Activated naive CD8-positive, alpha-beta T cell treated with anti-CD3 and anti-CD28 coated beads for 36 hours (primary cell): ENCODE results near the gene FMNL3. TPM values are rescaled to one million over a fixed set of nuclear protein-coding genes. Genes with fewer than 3 reads are reported as not detected.

Experiments used
- DNase-seq: peaks from one replicate; pipeline ENCODE4 v3.0.0; 2021
- H3K27ac Mint-ChIP-seq: one replicate; pipeline ENCODE4 v1.8.0; 2022; ENCODE audit warnings: mild to moderate bottlenecking, moderate library complexity, mixed read lengths
- H3K27me3 Mint-ChIP-seq: one replicate; pipeline ENCODE4 v1.8.0; 2022; ENCODE audit warnings: mild to moderate bottlenecking, mixed read lengths
- H3K36me3 Mint-ChIP-seq: one replicate; pipeline ENCODE4 v1.8.0; 2021; ENCODE audit warnings: mild to moderate bottlenecking, mixed read lengths
- H3K4me1 Mint-ChIP-seq: one replicate; pipeline ENCODE4 v1.8.0; 2021; ENCODE audit warnings: mixed read lengths
- H3K4me3 Mint-ChIP-seq: one replicate; pipeline ENCODE4 v1.8.0; 2022; ENCODE audit warnings: mild to moderate bottlenecking, moderate library complexity, mixed read lengths
- H3K9me3 Mint-ChIP-seq: one replicate; pipeline ENCODE4 v1.8.0; 2022; ENCODE audit warnings: mixed read lengths
- total RNA-seq, 2 experiments: library from RNA; stranded (reverse); gene quantifications; one replicate each; pipeline ENCODE4 v1.2.3, GENCODE V29; 2021

FMNL3 gene
- total RNA-seq, 2 experiments from 2014 or later, result 20.3 to 22.3 TPM

- no peak for DNase-seq
- no peaks in the 10 kb centered on the region for H3K9me3 Mint-ChIP-seq
- H3K4me1 Mint-ChIP-seq, result peaks cover 53% of the 10 kb centered on the region
- H3K27me3 Mint-ChIP-seq, result no peaks in the 10 kb centered on the region
- no peak overlapping the region for H3K27ac Mint-ChIP-seq
- H3K4me3 Mint-ChIP-seq, result no peak overlapping the region
- peaks cover 48% of the 10 kb centered on the region for H3K36me3 Mint-ChIP-seq
Observed at GRCh38 chr12:49658276-49658675, 48.9 kb downstream of the FMNL3 start.

GRCh38 chr12:49655595-49656236 lies 51.5 kb downstream of the FMNL3 start:
- Mint-ChIP-seq H3K36me3 (peaks cover 28% of the 10 kb centered on the region), H3K27ac (peak overlapping the region; percentile 3), H3K9me3 (no peaks in the 10 kb centered on the region), H3K4me3 (no peak overlapping the region), H3K27me3 (no peaks in the 10 kb centered on the region), H3K4me1 (peaks cover 28% of the 10 kb centered on the region)
- no peak for DNase-seq

GRCh38 chr12:49654715-49655114 lies 52.5 kb downstream of the FMNL3 start:
- no peak for DNase-seq
- H3K36me3 Mint-ChIP-seq, result peaks cover 26% of the 10 kb centered on the region
- H3K4me3 Mint-ChIP-seq, result no peak overlapping the region
- no peak overlapping the region for H3K27ac Mint-ChIP-seq
- no peaks in the 10 kb centered on the region for H3K9me3 Mint-ChIP-seq
- peaks cover 21% of the 10 kb centered on the region for H3K4me1 Mint-ChIP-seq
- H3K27me3 Mint-ChIP-seq, result no peaks in the 10 kb centered on the region

DNA sequence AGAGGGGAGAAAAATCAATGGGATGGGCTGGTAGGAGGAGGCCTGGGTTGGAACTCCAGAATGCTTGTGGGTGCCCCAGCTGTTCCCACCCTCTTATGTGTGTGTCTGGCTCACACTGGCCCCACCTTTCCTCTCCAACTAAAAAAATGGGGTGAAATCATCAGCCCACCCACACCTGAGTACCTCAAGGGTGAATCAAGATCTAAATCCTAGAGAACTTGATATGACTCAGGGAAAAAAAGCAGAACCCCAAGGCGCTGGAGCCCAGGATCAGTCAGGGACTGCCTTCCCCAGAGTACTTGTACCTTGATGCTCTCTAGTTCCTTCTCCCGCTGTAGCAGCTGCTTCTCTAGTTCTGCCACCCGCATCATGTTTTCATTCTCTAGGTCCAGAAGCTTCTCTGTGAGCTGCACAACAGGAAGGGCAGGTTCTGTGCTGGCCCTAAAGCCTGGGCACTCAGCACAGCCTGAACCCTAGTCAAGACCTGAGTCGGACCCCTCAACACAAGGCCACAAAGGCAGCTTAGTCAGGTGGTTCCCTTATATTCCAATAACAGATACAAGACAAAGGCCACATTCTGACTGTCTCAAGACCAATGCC lies 54.2 kb downstream of the FMNL3 start:
- no peaks in the 10 kb centered on the region for H3K9me3 Mint-ChIP-seq
- peaks cover 27% of the 10 kb centered on the region for H3K36me3 Mint-ChIP-seq
- H3K27ac Mint-ChIP-seq, result no peak overlapping the region
- H3K4me1 Mint-ChIP-seq, result peaks cover 24% of the 10 kb centered on the region
- H3K4me3 Mint-ChIP-seq, result no peak overlapping the region
- H3K27me3 Mint-ChIP-seq, result no peaks in the 10 kb centered on the region
- no peak for DNase-seq

DNA sequence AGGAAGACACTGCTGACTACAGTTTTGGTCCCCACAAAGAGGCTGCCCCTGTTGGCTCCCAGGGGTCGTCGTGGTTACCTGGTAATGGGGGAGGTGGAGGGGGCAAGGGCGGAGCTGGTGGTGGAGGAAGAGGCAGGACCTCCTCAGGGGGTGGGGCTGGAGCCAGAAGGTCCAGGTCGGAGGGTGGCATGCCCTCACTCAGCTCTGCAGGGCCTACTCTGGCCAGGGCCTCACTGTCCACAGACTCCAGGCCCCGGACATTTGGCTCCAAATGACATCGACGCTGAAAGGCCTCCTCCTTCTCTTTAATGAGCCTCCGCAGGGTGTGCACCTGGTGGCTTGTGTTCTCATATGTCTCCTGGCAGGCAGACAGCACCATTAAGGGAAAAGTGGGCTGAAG lies 55.4 kb downstream of the FMNL3 start:
- Mint-ChIP-seq H3K9me3 (no peaks in the 10 kb centered on the region), H3K36me3 (peaks cover 24% of the 10 kb centered on the region)

GRCh38 chr12:49649892-49650291 lies 57.3 kb downstream of the FMNL3 start:
- Mint-ChIP-seq H3K4me3 (no peak overlapping the region), H3K36me3 (peaks cover 18% of the 10 kb centered on the region), H3K27ac (no peak overlapping the region), H3K27me3 (no peaks in the 10 kb centered on the region), H3K4me1 (peaks cover 21% of the 10 kb centered on the region), H3K9me3 (no peaks in the 10 kb centered on the region)
- no peak for DNase-seq

More for the DNA sequence above, 55.4 kb downstream of the FMNL3 start:
- no peak for DNase-seq
- Mint-ChIP-seq H3K4me3 (no peak overlapping the region), H3K4me1 (peaks cover 26% of the 10 kb centered on the region), H3K27me3 (no peaks in the 10 kb centered on the region), H3K27ac (no peak overlapping the region)

GRCh38 chr12:49649445-49649844 lies 57.8 kb downstream of the FMNL3 start:
- no peak overlapping the region for H3K4me3 Mint-ChIP-seq
- no peaks in the 10 kb centered on the region for H3K27me3 Mint-ChIP-seq
- H3K4me1 Mint-ChIP-seq, result peaks cover 24% of the 10 kb centered on the region
- DNase-seq, result no peak
- peaks cover 18% of the 10 kb centered on the region for H3K36me3 Mint-ChIP-seq
- peak overlapping the region; percentile 44 for H3K27ac Mint-ChIP-seq
- H3K9me3 Mint-ChIP-seq, result no peaks in the 10 kb centered on the region

DNA sequence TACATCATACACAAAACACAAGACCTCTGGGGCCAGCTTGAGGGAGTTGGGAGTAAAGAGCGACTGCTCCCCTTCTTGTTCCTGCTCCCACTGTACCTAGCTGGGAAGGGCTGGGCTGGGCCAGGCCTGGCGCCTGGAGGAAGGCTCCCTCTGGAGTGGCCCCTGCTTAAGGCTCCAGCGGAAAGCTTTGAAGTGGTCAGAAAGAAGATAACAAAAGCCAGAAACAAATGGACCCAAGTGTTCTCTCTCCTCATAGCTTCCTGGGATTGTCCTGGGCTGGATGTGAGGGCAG lies 58.5 kb downstream of the FMNL3 start:
- Mint-ChIP-seq H3K27me3 (no peaks in the 10 kb centered on the region), H3K36me3 (peaks cover 16% of the 10 kb centered on the region), H3K4me1 (peaks cover 24% of the 10 kb centered on the region), H3K27ac (peak overlapping the region; percentile 22), H3K4me3 (no peak overlapping the region), H3K9me3 (no peaks in the 10 kb centered on the region)
- no peak for DNase-seq

DNA sequence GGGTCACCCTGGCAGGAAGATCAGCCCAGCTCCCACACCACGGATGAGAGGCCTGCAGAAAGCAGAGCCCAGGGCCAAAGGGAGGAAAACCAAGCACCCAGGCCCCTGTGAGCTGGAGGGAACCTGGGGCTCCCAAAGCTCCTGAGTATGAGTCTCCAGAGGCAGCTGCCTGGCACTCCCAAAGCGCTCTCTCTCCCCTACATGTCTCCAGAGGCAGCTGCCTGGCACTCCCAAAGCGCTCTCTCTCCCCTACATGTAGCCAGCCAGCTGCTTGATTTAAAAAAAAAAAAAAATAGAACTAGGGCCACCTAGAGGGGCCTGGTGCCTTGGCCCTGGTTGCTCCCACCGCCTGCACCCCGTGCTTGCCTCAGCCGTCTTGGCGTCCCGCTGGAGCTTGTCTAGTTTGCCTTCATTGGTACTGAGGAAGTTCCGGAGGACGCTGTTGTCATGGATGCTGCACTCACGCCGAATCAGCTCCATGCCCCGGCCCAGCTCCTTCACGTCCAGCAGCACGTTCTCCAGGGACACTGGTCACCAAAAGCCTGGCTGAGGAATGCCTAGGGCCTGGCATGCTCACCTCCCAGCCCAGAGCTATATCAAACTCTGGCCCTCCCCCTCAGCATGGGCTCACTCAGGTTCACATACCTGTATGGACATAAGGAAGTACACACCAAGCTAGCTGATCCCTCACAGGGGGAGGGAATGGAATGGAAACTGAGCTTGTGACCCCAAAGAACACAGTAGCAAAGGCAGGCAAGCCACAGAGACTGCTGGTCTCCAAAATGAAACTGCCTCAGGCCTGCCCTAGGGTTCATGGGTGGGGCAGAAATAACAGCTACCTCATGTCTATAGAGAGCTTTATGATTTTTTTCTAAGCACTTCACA lies 59.1 kb downstream of the FMNL3 start:
- H3K36me3 Mint-ChIP-seq, result peaks cover 16% of the 10 kb centered on the region
- no peaks in the 10 kb centered on the region for H3K27me3 Mint-ChIP-seq
- no peak for DNase-seq
- H3K27ac Mint-ChIP-seq, result peak overlapping the region; percentile 20
- peaks cover 24% of the 10 kb centered on the region for H3K4me1 Mint-ChIP-seq
- no peak overlapping the region for H3K4me3 Mint-ChIP-seq
- H3K9me3 Mint-ChIP-seq, result no peaks in the 10 kb centered on the region

- Mint-ChIP-seq H3K4me3 (no peak overlapping the region), H3K27me3 (no peaks in the 10 kb centered on the region), H3K4me1 (peaks cover 24% of the 10 kb centered on the region), H3K27ac (no peak overlapping the region), H3K9me3 (no peaks in the 10 kb centered on the region), H3K36me3 (peaks cover 16% of the 10 kb centered on the region)
- DNase-seq, result no peak
Observed at GRCh38 chr12:49646871-49647654, 60.1 kb downstream of the FMNL3 start.

GRCh38 chr12:49646331-49646830 lies 60.8 kb downstream of the FMNL3 start:
- DNase-seq, result no peak
- H3K27me3 Mint-ChIP-seq, result no peaks in the 10 kb centered on the region
- H3K27ac Mint-ChIP-seq, result no peak overlapping the region
- H3K9me3 Mint-ChIP-seq, result no peaks in the 10 kb centered on the region
- no peak overlapping the region for H3K4me3 Mint-ChIP-seq
- peaks cover 24% of the 10 kb centered on the region for H3K4me1 Mint-ChIP-seq
- peaks cover 14% of the 10 kb centered on the region for H3K36me3 Mint-ChIP-seq

- H3K4me1 Mint-ChIP-seq, result peaks cover 24% of the 10 kb centered on the region
- peak overlapping the region; percentile 30 for H3K27ac Mint-ChIP-seq
- no peak overlapping the region for H3K4me3 Mint-ChIP-seq
- peaks cover 14% of the 10 kb centered on the region for H3K36me3 Mint-ChIP-seq
- H3K27me3 Mint-ChIP-seq, result no peaks in the 10 kb centered on the region
- DNase-seq, result no peak
- no peaks in the 10 kb centered on the region for H3K9me3 Mint-ChIP-seq
Observed at GRCh38 chr12:49645146-49646039, 61.8 kb downstream of the FMNL3 start.

DNA sequence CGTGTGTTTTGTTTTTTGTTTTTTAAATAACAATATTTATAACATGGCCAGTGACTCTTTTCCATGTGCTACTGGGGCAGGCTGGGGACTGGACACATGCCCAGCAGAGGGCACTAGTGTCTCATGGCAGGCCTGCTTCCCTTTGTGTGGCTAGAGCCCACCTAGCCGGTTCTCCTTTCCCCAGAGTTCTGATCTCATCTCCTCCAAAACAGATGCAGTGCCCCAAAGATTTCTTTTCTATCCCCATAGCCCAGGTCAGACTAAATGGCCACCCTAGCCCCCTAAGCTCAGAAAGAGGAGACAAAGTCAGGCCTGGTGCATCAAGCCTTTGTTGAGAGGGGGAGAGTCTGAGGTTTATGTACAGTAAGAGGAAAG lies 62.6 kb downstream of the FMNL3 start:
- Mint-ChIP-seq H3K4me3 (no peak overlapping the region), H3K4me1 (peaks cover 24% of the 10 kb centered on the region)

More for the DNA sequence above, 62.6 kb downstream of the FMNL3 start:
- peaks cover 14% of the 10 kb centered on the region for H3K36me3 Mint-ChIP-seq
- H3K27ac Mint-ChIP-seq, result peak overlapping the region; percentile 22
- DNase-seq, result peak; percentile 78
- H3K9me3 Mint-ChIP-seq, result no peaks in the 10 kb centered on the region
- H3K27me3 Mint-ChIP-seq, result no peaks in the 10 kb centered on the region
